Heart left ventricle (tissue), 13 donors: Measurements from ENCODE around the gene PARM1.

Experiments used
- CTCF ChIP-seq, 12 donors: fragments of 200-600 bp; sonication (generic) in 4 of 12; IDR thresholded peaks; one replicate each; pipeline versions ENCODE4 v1.5.0 to v1.8.0; 2018 to 2022; ENCODE audit warnings: antibody characterized with exemption in 12 of 12, mild to moderate bottlenecking in 5 of 12
- POLR2A ChIP-seq, 2 donors: fragments of 450-650 bp; IDR thresholded peaks; one replicate each; pipeline ENCODE4 v1.6.1; 2017; ENCODE audit warnings: antibody characterized with exemption in 2 of 2, mild to moderate bottlenecking in 2 of 2, moderate library complexity in 2 of 2
- donor health status: ischemic (EF 13 %, LVEDD 7.1; RV severe dilation, severe dysfunction).
- donor health status: DM: no; HTN: yes; CAD: no.
- donor health status: DM: no; HTN: no; CAD: no.
- donor health status: ischemic (EF 25% LVEDD 6.9; RV normal size, moderate dysfunction).
- donor health status: ischemic (EF 25% LVEDD 5.7; RV mildly dilated, moderate dysfunction).
- donor health status: ischemic (EF 35%, LVEDD 5.7; RV mildly dilated, moderate dysfunction).
- donor health status: nonischemic (EF 11% LVEDD 7.7; RV severe dilation, severe dysfunction).
- donor health status: DM: yes; HTN: yes; CAD: no.
- donor health status: PGD.
- donor health status: ischemic (EF 29% LVEDD 5.4; RV normal size, mild dysfunction).
- donor health status: nonischemic (EF 23%, LVEDD 6.1; RV moderate dilation, normal function).

GRCh38 chr4:75099321-75099720 lies 166.4 kb downstream of the PARM1 start:
- TF ChIP-seq CTCF (IDR thresholded peaks at IDR 0.05), result no peak
- TF ChIP-seq POLR2A (IDR thresholded peaks at IDR 0.05), result no peak
